ENCODE results near the gene CTIF.
A peak's percentile ranks its signal among the peaks of the same experiment; 100 is the strongest.

CTIF gene

GRCh38 chr18:48711651-48712486, 173.0 kb downstream of the CTIF start:
- no peaks in the 10 kb centered on the region for H3F3A ChIP-seq (ENCODE audit: insufficient read depth, low read length)
- peak; percentile 60 for DNase-seq
- H3K4me1 ChIP-seq (ENCODE audit: low read length): 0 out of 2 replicates have a peak, but pooled peaks cover 3% of the 10 kb centered on the region
- TF ChIP-seq EZH2 (optimal IDR thresholded peaks at IDR 0.05; ENCODE audit: low read depth, low read length) (no peak), EZH2phosphoT487 (IDR thresholded peaks at IDR 0.05; ENCODE audit: low read length) (no peak), CTCF (IDR thresholded peaks at IDR 0.05; ENCODE audit: low read length) (peak; percentile 52)
- no peaks in the 10 kb centered on the region for H3K9me3 ChIP-seq (replicated peaks; ENCODE audit: insufficient read depth, low read length)
- no peaks in the 10 kb centered on the region for H3K9me2 ChIP-seq (replicated peaks; ENCODE audit: insufficient read depth, low read length)
- H3K36me3 ChIP-seq (replicated peaks; ENCODE audit: insufficient read depth, low read length): no peaks in the 10 kb centered on the region
- no peaks in the 10 kb centered on the region for H3K27me3 ChIP-seq (replicated peaks; ENCODE audit: insufficient read depth, low read length)
- no peak overlapping the region for H3K27ac ChIP-seq (ENCODE audit: low read length)
- no peak overlapping the region for H3K4me3 ChIP-seq (ENCODE audit: low read length)
- H3K4me2 ChIP-seq (ENCODE audit: low read depth, low read length): no peak overlapping the region
- no peak overlapping the region for H3K9ac ChIP-seq (ENCODE audit: low read length)
- no peaks in the 10 kb centered on the region for H4K20me1 ChIP-seq (ENCODE audit: insufficient read depth, low read length)
- H3K79me2 ChIP-seq (ENCODE audit: low read length): no peaks in the 10 kb centered on the region
- no peak overlapping the region for H2AFZ ChIP-seq (ENCODE audit: low read length)

- no peak for TF ChIP-seq EZH2 (optimal IDR thresholded peaks at IDR 0.05; ENCODE audit: low read depth, low read length)
- TF ChIP-seq CTCF (IDR thresholded peaks at IDR 0.05; ENCODE audit: low read length): no peak
- TF ChIP-seq EZH2phosphoT487 (IDR thresholded peaks at IDR 0.05; ENCODE audit: low read length): no peak
These were observed 174.5 kb downstream of the CTIF start for GRCh38 chr18:48713309-48713708.

GRCh38 chr18:48714873-48715272, 176.0 kb downstream of the CTIF start:
- Histone ChIP-seq H3K36me3 (replicated peaks; ENCODE audit: insufficient read depth, low read length) (no peaks in the 10 kb centered on the region), H3K4me3 (ENCODE audit: low read length) (no peak overlapping the region), H3K4me2 (ENCODE audit: low read depth, low read length) (no peak overlapping the region), H3K79me2 (ENCODE audit: low read length) (no peaks in the 10 kb centered on the region), H3K9ac (ENCODE audit: low read length) (no peak overlapping the region), H3F3A (ENCODE audit: insufficient read depth, low read length) (no peaks in the 10 kb centered on the region), H2AFZ (ENCODE audit: low read length) (no peak overlapping the region), H3K27ac (ENCODE audit: low read length) (no peak overlapping the region), H3K9me3 (replicated peaks; ENCODE audit: insufficient read depth, low read length) (no peaks in the 10 kb centered on the region), H3K9me2 (replicated peaks; ENCODE audit: insufficient read depth, low read length) (no peaks in the 10 kb centered on the region), H4K20me1 (ENCODE audit: insufficient read depth, low read length) (no peaks in the 10 kb centered on the region), H3K4me1 (ENCODE audit: low read length) (no peaks in the 10 kb centered on the region), H3K27me3 (replicated peaks; ENCODE audit: insufficient read depth, low read length) (no peaks in the 10 kb centered on the region)
- TF ChIP-seq EZH2 (optimal IDR thresholded peaks at IDR 0.05; ENCODE audit: low read depth, low read length) (no peak), EZH2phosphoT487 (IDR thresholded peaks at IDR 0.05; ENCODE audit: low read length) (no peak), CTCF (IDR thresholded peaks at IDR 0.05; ENCODE audit: low read length) (no peak)
- no peak for DNase-seq

More at GRCh38 chr18:48713309-48713708, 174.5 kb downstream of the CTIF start:
- DNase-seq: no peak
- Histone ChIP-seq H3K9me3 (replicated peaks; ENCODE audit: insufficient read depth, low read length) (no peaks in the 10 kb centered on the region), H3K4me3 (ENCODE audit: low read length) (no peak overlapping the region), H3K9ac (ENCODE audit: low read length) (no peak overlapping the region), H3F3A (ENCODE audit: insufficient read depth, low read length) (no peaks in the 10 kb centered on the region), H3K4me1 (ENCODE audit: low read length) (no peaks in the 10 kb centered on the region), H3K27me3 (replicated peaks; ENCODE audit: insufficient read depth, low read length) (no peaks in the 10 kb centered on the region), H3K36me3 (replicated peaks; ENCODE audit: insufficient read depth, low read length) (no peaks in the 10 kb centered on the region), H3K9me2 (replicated peaks; ENCODE audit: insufficient read depth, low read length) (no peaks in the 10 kb centered on the region), H3K79me2 (ENCODE audit: low read length) (no peaks in the 10 kb centered on the region), H3K4me2 (ENCODE audit: low read depth, low read length) (no peak overlapping the region), H4K20me1 (ENCODE audit: insufficient read depth, low read length) (no peaks in the 10 kb centered on the region), H3K27ac (ENCODE audit: low read length) (no peak overlapping the region), H2AFZ (ENCODE audit: low read length) (no peak overlapping the region)

All from MM.1S (cell line).